GM21390 (cell line): Measurements from ENCODE around the gene NDUFB11.

Experiments
- ATAC-seq: cut with Tn5 transposase; IDR thresholded peaks from one replicate; pipeline ENCODE4 v1.9.1; 2021; ENCODE audit not compliant: unreplicated experiment

NDUFB11 gene

DNA sequence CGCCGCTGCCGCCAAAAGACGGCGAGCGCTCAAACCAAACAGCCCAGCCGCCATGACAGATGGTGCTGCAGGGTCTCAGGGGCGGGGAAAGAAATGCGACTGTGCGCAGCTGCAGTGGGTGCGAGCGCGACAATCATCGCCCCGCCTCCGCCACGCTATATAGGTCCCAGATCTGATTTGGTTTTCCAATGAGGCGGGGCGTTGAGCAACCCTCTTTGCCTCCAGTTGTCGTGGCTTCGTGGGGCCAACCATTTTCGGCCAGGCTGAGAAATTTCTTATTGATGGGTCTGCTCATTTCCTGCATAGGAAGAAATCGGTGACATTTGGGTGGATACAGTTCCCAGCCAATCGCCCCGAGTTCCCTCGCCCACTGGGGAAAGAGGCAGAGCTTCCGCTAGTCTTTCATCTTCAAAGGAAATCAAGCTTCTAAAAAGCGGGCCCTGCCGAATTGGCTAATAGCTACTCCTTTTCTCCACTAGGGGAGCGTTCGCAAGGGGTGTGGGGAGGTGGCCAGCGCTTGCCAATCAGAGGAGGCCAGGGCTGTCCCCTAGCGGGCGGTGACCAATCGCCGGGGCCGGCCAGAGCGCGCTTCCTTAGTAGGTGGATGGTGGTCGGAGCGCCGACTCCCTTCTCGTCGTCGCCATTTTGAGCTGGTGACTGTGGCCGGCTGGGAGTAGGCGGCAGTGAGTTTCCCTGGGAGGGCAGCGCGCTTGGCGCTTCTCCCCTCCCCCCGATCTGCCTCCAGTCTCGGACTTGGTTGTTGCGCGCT is at the start of gene NDUFB11, which contains the start of gene RBM10:
Gene NDUFB11, minus strand, starts transcription at position 77 of the 769 bp plus-strand sequence. Its CDS starts 23 bp downstream, at position 54.
Gene RBM10, plus strand, starts transcription at position 596 of the 769 bp plus-strand sequence. CDS start 2,261 bp downstream, outside the sequence.
- ATAC-seq, result peak; percentile 89

- ATAC-seq, result peak; percentile 46
Observed at GRCh38 chrX:47193475-47194193, 49.1 kb upstream of the NDUFB11 start, which contains the start of gene UBA1. Gene UBA1 (plus strand): TSS chrX:47193829. CDS start chrX:47198803, 4,974 bp downstream.

- ATAC-seq, result no peak
Observed at GRCh38 chrX:47191806-47192401, 47.4 kb upstream of the NDUFB11 start.

GRCh38 chrX:47191331-47191730 is 46.8 kb upstream of the NDUFB11 start:
- no peak for ATAC-seq

- ATAC-seq, result peak; percentile 70
Observed at GRCh38 chrX:47190445-47191269, 46.2 kb upstream of the NDUFB11 start.

GRCh38 chrX:47189906-47190305 is 45.4 kb upstream of the NDUFB11 start:
- no peak for ATAC-seq

DNA sequence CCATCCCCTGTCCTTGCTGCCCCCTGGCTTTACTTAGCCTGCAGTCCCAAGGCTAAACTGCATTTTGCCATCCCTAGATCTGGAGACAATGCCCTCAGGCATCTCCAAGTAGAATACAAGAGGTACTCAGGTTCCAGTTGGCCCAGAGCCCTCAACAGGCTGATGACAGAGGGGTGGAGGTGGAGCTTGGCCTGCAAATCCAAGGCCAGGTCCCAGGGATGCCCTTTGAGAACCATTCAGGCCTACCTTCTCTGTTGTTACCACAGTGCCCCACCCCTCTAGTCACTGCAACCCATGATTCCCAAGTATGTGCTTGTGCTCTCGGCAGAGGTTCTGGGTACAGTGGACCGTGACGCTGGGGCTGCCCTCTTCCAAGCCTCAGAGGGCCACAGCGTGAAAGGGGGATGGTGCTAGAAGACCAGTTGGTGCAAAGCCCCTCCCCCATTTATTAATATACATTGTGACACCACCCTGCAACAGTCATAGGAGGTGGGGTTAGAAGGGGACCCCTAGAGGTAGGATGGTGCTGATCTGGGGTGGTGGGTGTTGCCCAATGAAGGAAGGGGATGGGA is 42.7 kb upstream of the NDUFB11 start:
- no peak for ATAC-seq

DNA sequence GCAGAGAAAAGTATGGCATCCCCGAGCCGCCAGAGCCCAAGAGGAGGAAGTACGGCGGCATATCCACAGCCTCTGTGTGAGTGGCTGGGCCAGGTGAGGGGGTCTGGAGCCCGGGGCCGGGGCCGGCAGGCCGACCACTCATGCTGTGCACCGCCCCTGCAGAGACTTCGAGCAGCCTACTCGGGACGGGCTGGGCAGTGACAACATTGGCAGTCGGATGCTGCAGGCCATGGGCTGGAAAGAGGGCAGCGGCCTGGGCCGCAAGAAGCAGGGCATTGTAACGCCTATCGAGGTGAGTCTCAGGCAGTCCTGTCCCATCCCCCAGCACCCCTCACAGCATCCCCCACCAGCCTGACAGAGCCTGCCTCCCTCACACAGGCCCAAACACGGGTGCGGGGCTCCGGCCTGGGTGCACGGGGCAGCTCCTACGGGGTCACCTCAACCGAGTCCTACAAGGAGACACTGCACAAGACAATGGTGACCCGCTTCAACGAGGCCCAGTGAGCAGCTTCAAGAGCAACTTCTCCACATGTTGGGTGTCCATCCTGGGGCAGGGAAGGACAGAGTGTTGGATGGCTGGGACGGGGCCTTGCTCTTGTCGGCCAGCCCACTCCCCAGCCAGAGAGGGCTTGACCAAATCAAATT is 41.7 kb upstream of the NDUFB11 start:
- no peak for ATAC-seq

DNA sequence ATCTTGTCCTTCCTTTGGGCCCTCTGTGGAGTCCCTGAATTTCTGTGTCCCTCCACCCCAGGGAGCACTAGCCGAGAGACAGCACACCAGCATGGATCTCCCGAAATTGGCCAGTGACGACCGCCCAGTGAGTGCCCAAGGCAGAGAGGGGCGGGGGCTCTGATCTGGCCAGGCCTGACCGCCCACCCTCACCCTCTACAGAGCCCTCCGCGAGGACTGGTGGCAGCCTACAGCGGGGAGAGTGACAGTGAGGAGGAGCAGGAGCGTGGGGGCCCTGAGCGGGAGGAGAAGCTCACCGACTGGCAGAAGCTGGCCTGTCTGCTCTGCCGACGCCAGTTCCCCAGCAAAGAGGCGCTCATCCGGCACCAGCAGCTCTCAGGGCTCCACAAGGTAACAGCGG is 40.7 kb upstream of the NDUFB11 start:
- no peak for ATAC-seq

- ATAC-seq, result no peak
Observed at GRCh38 chrX:47184486-47184885, 40.0 kb upstream of the NDUFB11 start.

GRCh38 chrX:47182106-47182700 is 37.7 kb upstream of the NDUFB11 start:
- ATAC-seq, result no peak

- ATAC-seq, result no peak
Observed at GRCh38 chrX:47181301-47181700, 36.8 kb upstream of the NDUFB11 start.

GRCh38 chrX:47180346-47180745 is 35.8 kb upstream of the NDUFB11 start:
- no peak for ATAC-seq

DNA sequence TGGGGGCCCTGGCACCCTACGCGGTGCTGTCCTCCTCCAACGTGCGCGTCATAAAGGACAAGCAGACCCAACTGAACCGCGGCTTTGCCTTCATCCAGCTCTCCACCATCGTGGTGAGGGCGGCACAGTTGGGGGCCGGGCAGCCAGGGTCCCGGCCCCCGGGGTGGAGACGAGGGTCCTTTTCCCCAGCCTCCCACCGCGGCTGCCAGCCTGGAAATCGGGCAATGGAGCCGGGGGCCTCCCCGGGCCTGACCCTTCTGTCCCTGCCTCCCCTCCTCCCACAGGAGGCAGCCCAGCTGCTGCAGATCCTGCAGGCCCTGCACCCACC is 35.4 kb upstream of the NDUFB11 start:
- no peak for ATAC-seq

DNA sequence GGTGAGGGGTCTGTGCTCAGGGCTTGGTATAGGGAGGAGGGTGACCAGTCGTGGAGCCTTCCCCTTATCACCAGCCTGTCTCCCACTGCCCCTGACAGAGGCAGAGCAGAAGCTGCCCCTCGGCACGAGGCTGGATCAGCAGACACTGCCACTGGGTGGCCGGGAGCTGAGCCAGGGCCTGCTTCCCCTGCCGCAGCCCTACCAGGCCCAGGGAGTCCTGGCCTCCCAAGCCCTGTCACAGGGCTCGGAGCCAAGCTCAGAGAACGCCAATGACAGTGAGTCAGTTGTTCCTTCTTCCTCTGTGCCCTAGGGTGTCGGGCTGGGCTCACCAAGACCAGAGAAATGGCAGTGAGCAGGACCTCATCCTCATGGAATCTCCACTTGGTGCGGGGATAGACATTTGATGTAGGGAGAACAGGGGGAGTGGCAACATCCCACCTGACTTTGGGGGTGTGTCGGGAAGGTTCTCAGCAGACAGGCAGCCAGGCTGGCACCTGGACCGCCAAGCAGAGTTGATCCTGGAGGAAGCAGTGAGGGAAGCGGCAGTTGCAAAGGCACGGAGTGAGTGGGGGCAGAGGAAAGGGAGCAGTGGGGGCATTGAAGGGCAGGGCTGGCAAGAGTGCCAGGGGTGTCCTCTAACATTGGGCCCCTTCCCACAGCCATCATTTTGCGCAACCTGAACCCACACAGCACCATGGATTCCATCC is 34.9 kb upstream of the NDUFB11 start:
- ATAC-seq, result no peak

DNA sequence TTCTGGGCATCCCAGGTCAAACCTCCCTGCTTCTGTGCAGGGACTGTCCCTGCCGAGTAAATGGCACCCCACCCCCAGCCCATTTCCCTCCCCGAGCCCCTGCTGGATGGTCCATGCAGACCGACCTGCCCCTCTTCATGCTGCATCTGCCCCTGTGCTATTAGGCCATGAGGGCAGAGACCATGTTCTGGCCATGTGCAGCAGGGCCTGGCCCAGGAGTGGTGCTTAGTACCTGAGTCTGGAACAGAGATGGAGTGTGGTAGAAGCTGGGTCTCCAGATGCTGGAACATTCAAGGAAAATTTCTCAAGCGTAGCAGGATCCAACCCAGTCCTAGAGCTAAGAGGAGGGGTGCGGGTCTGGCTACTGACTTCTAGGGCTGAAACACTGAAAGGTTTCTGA is 33.8 kb upstream of the NDUFB11 start:
- no peak for ATAC-seq

- ATAC-seq, result no peak
Observed at GRCh38 chrX:47177079-47177478, 32.6 kb upstream of the NDUFB11 start.

DNA sequence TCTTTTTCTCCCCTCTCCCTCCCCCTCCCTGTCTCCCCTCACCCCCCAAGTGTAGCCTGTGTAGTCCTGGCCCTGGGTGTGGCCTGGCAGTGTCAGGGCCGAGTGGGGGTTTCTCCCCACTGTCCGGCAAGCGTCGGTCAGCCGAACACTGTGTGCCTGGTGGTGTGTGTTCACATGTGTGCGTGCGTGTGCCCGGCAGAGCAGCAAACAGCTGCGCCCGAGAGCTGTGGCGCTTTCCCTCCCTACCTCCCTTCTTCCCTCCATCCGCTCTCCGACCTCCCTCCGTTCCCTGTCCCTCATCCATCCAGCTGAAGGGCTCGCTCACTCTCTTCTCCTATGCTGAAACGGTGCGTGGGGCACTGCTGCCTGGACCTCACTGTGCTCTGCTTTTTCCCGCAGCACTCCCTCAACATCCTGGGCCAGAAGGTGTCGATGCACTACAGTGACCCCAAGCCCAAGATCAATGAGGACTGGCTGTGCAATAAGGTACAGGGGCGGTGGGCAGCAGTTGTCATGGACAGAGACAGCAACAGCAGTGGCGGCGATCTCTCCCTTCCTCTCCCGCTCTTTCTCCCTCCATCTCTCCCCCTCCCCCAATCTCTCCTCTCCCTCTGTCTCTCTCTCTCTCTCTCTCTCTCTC is 31.7 kb upstream of the NDUFB11 start:
- ATAC-seq, result no peak

- ATAC-seq, result no peak
Observed at GRCh38 chrX:47175588-47175980, 31.1 kb upstream of the NDUFB11 start.
